WTC11 (cell line): ENCODE results near the gene SPATA13. TPM values are rescaled to one million over a fixed set of nuclear protein-coding genes. Genes with fewer than 3 reads are reported as not detected.
A peak's percentile ranks its signal among the peaks of the same experiment; 100 is the strongest.

Experiments used
- ATAC-seq: fragments of 200-7000 bp; cut with Tn5 transposase; 2 replicates; pipeline ENCODE4 v1.10.0; 2021; ENCODE audit warnings: mild to moderate bottlenecking, moderate library complexity
- CTCF ChIA-PET: fragments of 300-600 bp; sonication (Branson Sonifier 250); formaldehyde crosslinking; loops from one replicate; lab custom pipeline; 2021; ENCODE audit warnings: antibody characterized with exemption; lab: Charles Lee
- POLR2A ChIA-PET: fragments of 350-600 bp; sonication (Branson Sonifier 250); formaldehyde crosslinking; loops from one replicate; lab custom pipeline; 2021; ENCODE audit warnings: antibody characterized with exemption; lab: Charles Lee
- DNase-seq: peaks from one replicate; pipeline ENCODE4 v3.0.0; 2021; ENCODE audit warnings: low spot score
- H3K27ac Mint-ChIP-seq: 2 replicates; pipeline ENCODE4 v1.8.0; 2021; ENCODE audit warnings: mixed read lengths
- H3K27me3 Mint-ChIP-seq: 2 replicates; pipeline ENCODE4 v1.8.0; 2021; ENCODE audit warnings: low read depth, mild to moderate bottlenecking, moderate library complexity, mixed read lengths
- H3K36me3 Mint-ChIP-seq: 2 replicates; pipeline ENCODE4 v1.8.0; 2021; ENCODE audit warnings: mixed read lengths
- H3K4me1 Mint-ChIP-seq: 2 replicates; pipeline ENCODE4 v1.8.0; 2022; ENCODE audit warnings: mixed read lengths
- H3K4me3 Mint-ChIP-seq: 2 replicates; pipeline ENCODE4 v1.8.0; 2021; ENCODE audit warnings: mild to moderate bottlenecking, moderate library complexity, mixed read lengths
- H3K9me3 Mint-ChIP-seq: 2 replicates; pipeline ENCODE4 v1.8.0; 2021; ENCODE audit warnings: mixed read lengths
- CREM ChIP-seq: sonication (generic); formaldehyde crosslinking; IDR thresholded peaks from 2 replicates; pipeline ENCODE4 v1.8.1; 2022; ENCODE audit warnings: mild to moderate bottlenecking, missing genetic modification reagents, moderate library complexity
- CTCF ChIP-seq: fragments of 200-600 bp; IDR thresholded peaks from 2 replicates; pipeline ENCODE4 v1.8.0; 2022; ENCODE audit warnings: antibody characterized with exemption
- EMX1 ChIP-seq: fragments of 250-450 bp; sonication (Bioruptor Pico); IDR thresholded peaks from 2 replicates; pipeline ENCODE4 v1.8.0; 2021; ENCODE audit warnings: mild to moderate bottlenecking
- FOXP1 ChIP-seq: sonication (generic); formaldehyde crosslinking; IDR thresholded peaks from 2 replicates; pipeline ENCODE4 v1.8.0; 2022; ENCODE audit warnings: missing genetic modification reagents, mild to moderate bottlenecking, moderate library complexity, borderline replicate concordance
- HMGA2 ChIP-seq: fragments of 250-450 bp; sonication (Bioruptor Pico); IDR thresholded peaks from 2 replicates; pipeline ENCODE4 v1.4.0; 2021; ENCODE audit warnings: mild to moderate bottlenecking, moderate library complexity
- KAT7 ChIP-seq: sonication (generic); formaldehyde crosslinking; IDR thresholded peaks from 2 replicates; pipeline ENCODE4 v1.8.1; 2023; ENCODE audit warnings: missing genetic modification reagents, mild to moderate bottlenecking, borderline replicate concordance
- MAX ChIP-seq: sonication (generic); formaldehyde crosslinking; IDR thresholded peaks from 2 replicates; pipeline ENCODE4 v1.8.0; 2022; ENCODE audit warnings: mild to moderate bottlenecking, missing genetic modification reagents
- MXD4 ChIP-seq: fragments of 250-450 bp; sonication (Bioruptor Pico); IDR thresholded peaks from 2 replicates; pipeline ENCODE4 v1.8.0; 2021; ENCODE audit warnings: mild to moderate bottlenecking, moderate library complexity, borderline replicate concordance
- MYBL2 ChIP-seq: sonication (generic); formaldehyde crosslinking; IDR thresholded peaks from 2 replicates; pipeline ENCODE4 v1.8.1; 2023; ENCODE audit warnings: mild to moderate bottlenecking, moderate library complexity, missing genetic modification reagents
- NFATC4 ChIP-seq: fragments of 250-450 bp; sonication (Bioruptor Pico); IDR thresholded peaks from 2 replicates; pipeline ENCODE4 v1.9.0; 2021; ENCODE audit warnings: mild to moderate bottlenecking
- NFE2L1 ChIP-seq: sonication (generic); formaldehyde crosslinking; IDR thresholded peaks from 2 replicates; pipeline ENCODE4 v1.8.1; 2023; ENCODE audit warnings: missing genetic modification reagents
- NFYB ChIP-seq: sonication (generic); formaldehyde crosslinking; conservative IDR thresholded peaks from 2 replicates; pipeline ENCODE4 v1.8.0; 2022; ENCODE audit warnings: low read depth, missing genetic modification reagents
- NR1H2 ChIP-seq: sonication (generic); formaldehyde crosslinking; IDR thresholded peaks from 2 replicates; pipeline ENCODE4 v1.9.0; 2021; ENCODE audit warnings: mild to moderate bottlenecking, moderate library complexity, missing genetic modification reagents
- NR2C2 ChIP-seq: sonication (generic); formaldehyde crosslinking; IDR thresholded peaks from 2 replicates; pipeline ENCODE4 v1.8.0; 2022; ENCODE audit warnings: mild to moderate bottlenecking, missing genetic modification reagents
- RELA ChIP-seq: sonication (generic); formaldehyde crosslinking; IDR thresholded peaks from 2 replicates; pipeline ENCODE4 v1.8.1; 2022; ENCODE audit warnings: missing genetic modification reagents, mild to moderate bottlenecking, borderline replicate concordance
- ZBTB21 ChIP-seq: sonication (generic); formaldehyde crosslinking; IDR thresholded peaks from 2 replicates; pipeline ENCODE4 v1.8.1; 2023; ENCODE audit warnings: mild to moderate bottlenecking, missing genetic modification reagents, borderline replicate concordance
- ZNF121 ChIP-seq: sonication (generic); formaldehyde crosslinking; IDR thresholded peaks from 2 replicates; pipeline ENCODE4 v1.8.0; 2023; ENCODE audit warnings: missing genetic modification reagents
- ZNF263 ChIP-seq: sonication (generic); formaldehyde crosslinking; IDR thresholded peaks from 2 replicates; pipeline ENCODE4 v1.8.1; 2022; ENCODE audit warnings: low read depth, mild to moderate bottlenecking, moderate library complexity, missing genetic modification reagents
- ZNF396 ChIP-seq: fragments of 250-450 bp; sonication (Bioruptor Pico); IDR thresholded peaks from 2 replicates; pipeline ENCODE4 v1.8.0; 2021; ENCODE audit warnings: mild to moderate bottlenecking, moderate library complexity, borderline replicate concordance
- ZNF416 ChIP-seq: fragments of 250-450 bp; sonication (Bioruptor Pico); IDR thresholded peaks from 2 replicates; pipeline ENCODE4 v1.9.0; 2021; ENCODE audit warnings: mild to moderate bottlenecking, inconsistent platforms
- ZNF423 ChIP-seq: fragments of 250-450 bp; sonication (Bioruptor Pico); IDR thresholded peaks from 2 replicates; pipeline ENCODE4 v2.1.2; 2022; ENCODE audit warnings: mild to moderate bottlenecking, moderate library complexity
- ZNF671 ChIP-seq: fragments of 250-450 bp; sonication (Bioruptor Pico); IDR thresholded peaks from 2 replicates; pipeline ENCODE4 v1.8.0; 2021; ENCODE audit warnings: mild to moderate bottlenecking
- total RNA-seq: library from RNA; stranded (reverse); gene quantifications from 3 replicates; pipeline ENCODE4 v1.2.3, GENCODE V29; 2021
- TF ChIP-seq, protein P1 (sequence below): fragments of 250-450 bp; sonication (Bioruptor Pico); IDR thresholded peaks from 2 replicates; pipeline ENCODE4 v1.9.0; 2021; ENCODE audit warnings: moderate library complexity, mild to moderate bottlenecking, inconsistent platforms, borderline replicate concordance
- TF ChIP-seq, protein P2 (sequence below): fragments of 250-450 bp; sonication (Bioruptor Pico); conservative IDR thresholded peaks from 2 replicates; pipeline ENCODE4 v1.9.0; 2021; ENCODE audit warnings: mild to moderate bottlenecking
- TF ChIP-seq, protein P3 (sequence below): sonication (generic); formaldehyde crosslinking; IDR thresholded peaks from 2 replicates; pipeline ENCODE4 v1.8.1; 2023; ENCODE audit warnings: mild to moderate bottlenecking, missing genetic modification reagents, moderate library complexity
- TF ChIP-seq, protein P4 (sequence below): sonication (generic); formaldehyde crosslinking; conservative IDR thresholded peaks from 2 replicates; pipeline ENCODE4 v1.8.1; 2023; ENCODE audit warnings: mild to moderate bottlenecking, low read depth, missing genetic modification reagents, moderate library complexity

The SPATA13 gene
- total RNA-seq, 1 experiment from 2014 or later, result 29.0 TPM

- no peaks in the 10 kb centered on the region for H3K36me3 Mint-ChIP-seq
- ATAC-seq (no peak), DNase-seq (no peak)
- TF ChIP-seq FOXP1 (no peak), MAX (no peak), CTCF (no peak), ZNF671 (CRISPR knock-in tag) (no peak)
- TF ChIP-seq, protein P1, sequence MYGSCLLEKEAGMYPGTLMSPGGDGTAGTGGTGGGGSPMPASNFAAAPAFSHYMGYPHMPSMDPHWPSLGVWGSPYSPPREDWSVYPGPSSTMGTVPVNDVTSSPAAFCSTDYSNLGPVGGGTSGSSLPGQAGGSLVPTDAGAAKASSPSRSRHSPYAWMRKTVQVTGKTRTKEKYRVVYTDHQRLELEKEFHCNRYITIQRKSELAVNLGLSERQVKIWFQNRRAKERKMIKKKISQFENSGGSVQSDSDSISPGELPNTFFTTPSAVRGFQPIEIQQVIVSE, result no peak
- no peak overlapping the region for H3K4me3 Mint-ChIP-seq
- CTCF ChIA-PET, result interaction anchor here (1.4 kb wide), 1 partner anchor 105 kb away, joined by 3 read pairs; no protein-coding TSS in a partner anchor
- POLR2A ChIA-PET, result no interaction called here
- no peaks in the 10 kb centered on the region for H3K9me3 Mint-ChIP-seq
- no peak overlapping the region for H3K27ac Mint-ChIP-seq
- H3K27me3 Mint-ChIP-seq, result no peaks in the 10 kb centered on the region
- peaks cover 45% of the 10 kb centered on the region for H3K4me1 Mint-ChIP-seq
These were observed 36.8 kb upstream of the SPATA13 start for GRCh38 chr13:24123761-24124160.

DNA sequence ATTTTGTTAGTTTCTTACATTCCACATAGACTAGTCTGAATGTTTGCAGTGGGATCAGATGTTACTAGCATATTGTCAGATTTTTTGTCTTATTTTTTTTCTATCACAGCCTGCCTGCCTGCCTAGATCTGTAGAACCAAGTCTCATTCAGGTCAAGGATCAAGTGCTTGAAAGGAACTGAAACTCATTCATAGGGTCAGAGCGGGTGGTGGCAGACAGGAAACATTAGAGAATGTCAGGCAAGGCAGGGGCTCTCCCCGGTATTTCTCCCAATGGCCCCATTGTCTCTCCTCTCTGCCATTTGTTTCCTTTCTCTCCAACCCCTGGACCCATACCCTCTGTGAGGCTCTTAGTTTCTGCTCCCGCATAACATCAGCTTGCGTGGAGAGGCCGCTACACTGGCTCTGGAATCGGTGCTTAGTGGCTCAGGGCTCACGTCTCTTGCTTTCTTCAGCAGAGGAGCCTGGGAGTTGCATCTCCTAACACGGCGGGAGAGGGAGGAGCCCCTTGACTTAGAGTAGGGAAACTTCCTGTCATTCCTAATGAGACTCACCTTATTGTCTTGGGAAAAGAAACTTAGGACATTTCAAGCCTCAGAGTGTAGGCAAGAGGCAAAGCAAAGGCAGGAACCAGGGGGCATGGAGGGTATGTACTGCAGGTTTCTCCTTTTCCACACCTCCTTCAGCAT, 35.6 kb upstream of the SPATA13 start:
- no peak for DNase-seq
- H3K27ac Mint-ChIP-seq, result peak overlapping the region; percentile 65; the same call in 1 of the 2 replicates

GRCh38 chr13:24127116-24127631, 33.3 kb upstream of the SPATA13 start:
- DNase-seq, result no peak
- POLR2A ChIA-PET, result interaction anchor here (0.5 kb wide), 1 partner anchor 11 kb away, joined by 3 read pairs; no protein-coding TSS in a partner anchor
- Mint-ChIP-seq H3K27ac (no peak overlapping the region), H3K36me3 (peaks cover 12% of the 10 kb centered on the region), H3K4me1 (peaks cover 29% of the 10 kb centered on the region), H3K27me3 (no peaks in the 10 kb centered on the region; the same call in 1 of the 2 replicates), H3K9me3 (peaks cover 13% of the 10 kb centered on the region), H3K4me3 (no peak overlapping the region)
- ATAC-seq, result no peak
- CTCF ChIA-PET, result interaction anchor here (1.2 to 1.3 kb wide), 2 partner anchors 9 to 74 kb away, joined by 3 to 5 read pairs; no protein-coding TSS in a partner anchor
- TF ChIP-seq ZNF121 (no peak), NR2C2 (CRISPR knock-in tag) (no peak), NFYB (no peak), MYBL2 (CRISPR knock-in tag) (no peak), NFE2L1 (no peak), HMGA2 (no peak), ZNF396 (CRISPR knock-in tag) (no peak), MXD4 (CRISPR knock-in tag) (no peak), RELA (CRISPR knock-in tag) (no peak), MAX (no peak), CREM (CRISPR knock-in tag) (no peak), NFATC4 (CRISPR knock-in tag) (no peak), EMX1 (CRISPR knock-in tag) (no peak), ZNF416 (no peak)
- TF ChIP-seq, protein P2, sequence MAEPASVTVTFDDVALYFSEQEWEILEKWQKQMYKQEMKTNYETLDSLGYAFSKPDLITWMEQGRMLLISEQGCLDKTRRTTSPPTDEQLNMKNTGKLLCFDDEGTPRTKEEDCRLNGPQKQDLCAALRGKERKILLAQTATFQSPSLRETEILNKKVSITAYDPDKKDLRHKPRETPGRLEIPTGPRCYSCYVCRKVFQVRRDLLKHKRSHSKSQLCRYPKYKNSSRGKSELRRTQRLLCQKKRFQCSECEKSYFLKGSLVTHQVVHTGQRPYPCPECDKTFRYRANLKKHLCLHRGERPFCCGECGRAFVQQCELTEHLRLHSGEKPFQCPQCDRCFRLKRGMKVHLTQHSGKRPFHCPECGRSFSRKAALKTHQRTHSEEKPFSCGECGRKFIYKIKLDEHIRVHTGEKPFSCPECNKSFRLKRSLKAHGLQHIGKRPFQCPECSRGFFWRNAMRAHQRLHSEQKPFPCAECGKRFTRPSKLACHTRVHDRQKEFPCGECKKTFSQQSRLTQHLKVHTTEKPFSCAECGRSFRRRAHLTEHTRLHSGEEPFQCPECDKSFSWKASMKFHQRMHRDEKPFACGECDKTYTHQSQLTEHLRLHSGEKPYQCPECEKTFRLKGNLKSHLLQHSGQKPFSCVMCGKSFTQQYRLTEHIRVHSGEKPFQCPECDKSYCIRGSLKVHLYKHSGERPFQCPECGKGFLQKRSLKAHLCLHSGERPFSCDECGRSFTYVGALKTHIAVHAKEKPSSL (CRISPR knock-in tag), result no peak
- TF ChIP-seq, protein P3, sequence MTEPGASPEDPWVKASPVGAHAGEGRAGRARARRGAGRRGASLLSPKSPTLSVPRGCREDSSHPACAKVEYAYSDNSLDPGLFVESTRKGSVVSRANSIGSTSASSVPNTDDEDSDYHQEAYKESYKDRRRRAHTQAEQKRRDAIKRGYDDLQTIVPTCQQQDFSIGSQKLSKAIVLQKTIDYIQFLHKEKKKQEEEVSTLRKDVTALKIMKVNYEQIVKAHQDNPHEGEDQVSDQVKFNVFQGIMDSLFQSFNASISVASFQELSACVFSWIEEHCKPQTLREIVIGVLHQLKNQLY (CRISPR knock-in tag), result no peak

More for the DNA sequence above, 35.6 kb upstream of the SPATA13 start:
- ChIA-PET POLR2A (no interaction called here), CTCF (interaction anchor here (1.4 kb wide), 1 partner anchor 104 kb away, joined by 3 read pairs; no protein-coding TSS in a partner anchor)
- Mint-ChIP-seq H3K4me1 (peaks cover 39% of the 10 kb centered on the region), H3K36me3 (no peaks in the 10 kb centered on the region), H3K4me3 (no peak overlapping the region), H3K27me3 (no peaks in the 10 kb centered on the region; the same call in 1 of the 2 replicates), H3K9me3 (no peaks in the 10 kb centered on the region)
- TF ChIP-seq NR1H2 (CRISPR knock-in tag) (no peak), ZNF423 (CRISPR knock-in tag) (peak; percentile 11; the same call in 1 of the 2 replicates), KAT7 (CRISPR knock-in tag) (no peak), ZNF263 (CRISPR knock-in tag) (no peak), ZBTB21 (no peak)
- TF ChIP-seq, protein P4, sequence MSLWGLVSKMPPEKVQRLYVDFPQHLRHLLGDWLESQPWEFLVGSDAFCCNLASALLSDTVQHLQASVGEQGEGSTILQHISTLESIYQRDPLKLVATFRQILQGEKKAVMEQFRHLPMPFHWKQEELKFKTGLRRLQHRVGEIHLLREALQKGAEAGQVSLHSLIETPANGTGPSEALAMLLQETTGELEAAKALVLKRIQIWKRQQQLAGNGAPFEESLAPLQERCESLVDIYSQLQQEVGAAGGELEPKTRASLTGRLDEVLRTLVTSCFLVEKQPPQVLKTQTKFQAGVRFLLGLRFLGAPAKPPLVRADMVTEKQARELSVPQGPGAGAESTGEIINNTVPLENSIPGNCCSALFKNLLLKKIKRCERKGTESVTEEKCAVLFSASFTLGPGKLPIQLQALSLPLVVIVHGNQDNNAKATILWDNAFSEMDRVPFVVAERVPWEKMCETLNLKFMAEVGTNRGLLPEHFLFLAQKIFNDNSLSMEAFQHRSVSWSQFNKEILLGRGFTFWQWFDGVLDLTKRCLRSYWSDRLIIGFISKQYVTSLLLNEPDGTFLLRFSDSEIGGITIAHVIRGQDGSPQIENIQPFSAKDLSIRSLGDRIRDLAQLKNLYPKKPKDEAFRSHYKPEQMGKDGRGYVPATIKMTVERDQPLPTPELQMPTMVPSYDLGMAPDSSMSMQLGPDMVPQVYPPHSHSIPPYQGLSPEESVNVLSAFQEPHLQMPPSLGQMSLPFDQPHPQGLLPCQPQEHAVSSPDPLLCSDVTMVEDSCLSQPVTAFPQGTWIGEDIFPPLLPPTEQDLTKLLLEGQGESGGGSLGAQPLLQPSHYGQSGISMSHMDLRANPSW (CRISPR knock-in tag), result no peak
- peak; percentile 83 for ATAC-seq
